ENCODE data around the gene CUX1. TPM values are rescaled to one million over a fixed set of nuclear protein-coding genes. Genes with fewer than 3 reads are reported as not detected.
"Not testable (repeated sequence)": the region's sequence is repeated elsewhere in the genome, so short reads cannot be mapped to it uniquely, and the experiment has no call there.

Gene CUX1
- total RNA-seq, 1 experiment from 2014 or later: 92.4 TPM

GRCh38 chr7:101833799-101834198 is 16.4 kb downstream of the CUX1 start:
- peak overlapping the region; percentile 91 for H3K27ac ChIP-seq (ENCODE audit: low read length)
- H3K9ac ChIP-seq (ENCODE audit: low read length): peak overlapping the region; percentile 51
- no peaks in the 10 kb centered on the region for H3K9me3 ChIP-seq (ENCODE audit: low read length)
- H3K4me1 ChIP-seq (ENCODE audit: low read length): peaks cover 54% of the 10 kb centered on the region
- H3K27me3 ChIP-seq (ENCODE audit: low read length): no peaks in the 10 kb centered on the region
- no peaks in the 10 kb centered on the region for H3K9me2 ChIP-seq (replicated peaks; ENCODE audit: insufficient read depth, low read length)
- H3K79me2 ChIP-seq (ENCODE audit: low read length): peaks cover 99% of the 10 kb centered on the region
- peak overlapping the region; percentile 67 for H3K4me2 ChIP-seq (ENCODE audit: low read depth, low read length, poor library complexity, severe bottlenecking)
- DNase-seq: no peak
- H3K36me3 ChIP-seq (ENCODE audit: insufficient read depth, low read length): peaks cover 17% of the 10 kb centered on the region; the same call in 1 of the 2 replicates
- H4K20me1 ChIP-seq (ENCODE audit: insufficient read depth, low read depth, low read length): peaks cover 17% of the 10 kb centered on the region; the same call in 1 of the 2 replicates
- peak overlapping the region; percentile 52 for H3K4me3 ChIP-seq (ENCODE audit: low read length)
- H2AFZ ChIP-seq (ENCODE audit: low read length): no peak overlapping the region

- Histone ChIP-seq H3K27ac (ENCODE audit: low read length) (peak overlapping the region; percentile 91; the same call in 1 of the 2 replicates), H3K36me3 (ENCODE audit: insufficient read depth, low read length) (peaks cover 15% of the 10 kb centered on the region), H3K27me3 (ENCODE audit: low read length) (no peaks in the 10 kb centered on the region), H4K20me1 (ENCODE audit: insufficient read depth, low read depth, low read length) (peaks cover 17% of the 10 kb centered on the region; the same call in 1 of the 2 replicates), H2AFZ (ENCODE audit: low read length) (no peak overlapping the region), H3K4me1 (ENCODE audit: low read length) (peaks cover 45% of the 10 kb centered on the region), H3K79me2 (ENCODE audit: low read length) (peaks cover 99% of the 10 kb centered on the region), H3K9me3 (ENCODE audit: low read length) (no peaks in the 10 kb centered on the region), H3K4me3 (ENCODE audit: low read length) (no peak overlapping the region), H3K9ac (ENCODE audit: low read length) (no peak overlapping the region), H3K9me2 (replicated peaks; ENCODE audit: insufficient read depth, low read length) (no peaks in the 10 kb centered on the region), H3K4me2 (ENCODE audit: low read depth, low read length, poor library complexity, severe bottlenecking) (no peak overlapping the region)
- no peak for DNase-seq
These were observed 17.7 kb downstream of the CUX1 start for GRCh38 chr7:101835136-101835535.

GRCh38 chr7:101837433-101837832 is 20.0 kb downstream of the CUX1 start:
- H2AFZ ChIP-seq (ENCODE audit: low read length); H3K4me3 ChIP-seq (ENCODE audit: low read length); H3K9me3 ChIP-seq (ENCODE audit: low read length); DNase-seq; H3K9ac ChIP-seq (ENCODE audit: low read length); H3K27ac ChIP-seq (ENCODE audit: low read length); H3K9me2 ChIP-seq (replicated peaks; ENCODE audit: insufficient read depth, low read length); H3K4me2 ChIP-seq (ENCODE audit: low read depth, low read length, poor library complexity, severe bottlenecking); H3K27me3 ChIP-seq (ENCODE audit: low read length): not testable (repeated sequence)
- Histone ChIP-seq H3K36me3 (ENCODE audit: insufficient read depth, low read length) (peaks cover 25% of the 10 kb centered on the region), H3K4me1 (ENCODE audit: low read length) (peaks cover 28% of the 10 kb centered on the region), H4K20me1 (ENCODE audit: insufficient read depth, low read depth, low read length) (peaks cover 12% of the 10 kb centered on the region; the same call in 1 of the 2 replicates), H3K79me2 (ENCODE audit: low read length) (peaks cover 97% of the 10 kb centered on the region)

- Histone ChIP-seq H3K9me2 (replicated peaks; ENCODE audit: insufficient read depth, low read length) (no peaks in the 10 kb centered on the region), H3K9me3 (ENCODE audit: low read length) (no peaks in the 10 kb centered on the region), H3K27me3 (ENCODE audit: low read length) (no peaks in the 10 kb centered on the region), H2AFZ (ENCODE audit: low read length) (no peak overlapping the region), H3K9ac (ENCODE audit: low read length) (no peak overlapping the region), H4K20me1 (ENCODE audit: insufficient read depth, low read depth, low read length) (0 out of 2 replicates have a peak, but pooled peaks cover 4% of the 10 kb centered on the region), H3K4me3 (ENCODE audit: low read length) (no peak overlapping the region), H3K79me2 (ENCODE audit: low read length) (peaks cover 96% of the 10 kb centered on the region), H3K36me3 (ENCODE audit: insufficient read depth, low read length) (peaks cover 34% of the 10 kb centered on the region), H3K27ac (ENCODE audit: low read length) (no peak overlapping the region), H3K4me2 (ENCODE audit: low read depth, low read length, poor library complexity, severe bottlenecking) (no peak overlapping the region), H3K4me1 (ENCODE audit: low read length) (peaks cover 12% of the 10 kb centered on the region)
- DNase-seq: no peak
These were observed 21.5 kb downstream of the CUX1 start for GRCh38 chr7:101838837-101839483.

GRCh38 chr7:101841328-101841727 is 23.9 kb downstream of the CUX1 start:
- no peaks in the 10 kb centered on the region for H4K20me1 ChIP-seq (ENCODE audit: insufficient read depth, low read depth, low read length)
- H3K4me3 ChIP-seq (ENCODE audit: low read length): no peak overlapping the region
- no peak for DNase-seq
- no peak overlapping the region for H2AFZ ChIP-seq (ENCODE audit: low read length)
- H3K4me1 ChIP-seq (ENCODE audit: low read length): no peaks in the 10 kb centered on the region; the same call in 1 of the 2 replicates
- H3K27ac ChIP-seq (ENCODE audit: low read length): no peak overlapping the region
- H3K27me3 ChIP-seq (ENCODE audit: low read length): no peaks in the 10 kb centered on the region
- peaks cover 48% of the 10 kb centered on the region for H3K36me3 ChIP-seq (ENCODE audit: insufficient read depth, low read length)
- H3K9me2 ChIP-seq (replicated peaks; ENCODE audit: insufficient read depth, low read length): no peaks in the 10 kb centered on the region
- H3K79me2 ChIP-seq (ENCODE audit: low read length): peaks cover 96% of the 10 kb centered on the region
- peaks cover 10% of the 10 kb centered on the region for H3K9me3 ChIP-seq (ENCODE audit: low read length)
- H3K9ac ChIP-seq (ENCODE audit: low read length): no peak overlapping the region
- H3K4me2 ChIP-seq (ENCODE audit: low read depth, low read length, poor library complexity, severe bottlenecking): no peak overlapping the region

GRCh38 chr7:101843293-101844271 is 26.2 kb downstream of the CUX1 start:
- Histone ChIP-seq H3K9ac (ENCODE audit: low read length) (no peak overlapping the region), H3K79me2 (ENCODE audit: low read length) (peaks cover 94% of the 10 kb centered on the region), H4K20me1 (ENCODE audit: insufficient read depth, low read depth, low read length) (no peaks in the 10 kb centered on the region), H3K27ac (ENCODE audit: low read length) (0 out of 2 replicates have a peak overlapping the region, but pooled peaks have one; percentile 34), H3K4me3 (ENCODE audit: low read length) (no peak overlapping the region), H3K4me2 (ENCODE audit: low read depth, low read length, poor library complexity, severe bottlenecking) (no peak overlapping the region), H2AFZ (ENCODE audit: low read length) (no peak overlapping the region), H3K36me3 (ENCODE audit: insufficient read depth, low read length) (peaks cover 55% of the 10 kb centered on the region), H3K27me3 (ENCODE audit: low read length) (no peaks in the 10 kb centered on the region), H3K9me3 (ENCODE audit: low read length) (peaks cover 20% of the 10 kb centered on the region), H3K4me1 (ENCODE audit: low read length) (no peaks in the 10 kb centered on the region), H3K9me2 (replicated peaks; ENCODE audit: insufficient read depth, low read length) (no peaks in the 10 kb centered on the region)
- DNase-seq: no peak

GRCh38 chr7:101845974-101846373 is 28.5 kb downstream of the CUX1 start:
- no peak for DNase-seq
- no peak overlapping the region for H3K4me2 ChIP-seq (ENCODE audit: low read depth, low read length, poor library complexity, severe bottlenecking)
- no peaks in the 10 kb centered on the region for H3K27me3 ChIP-seq (ENCODE audit: low read length)
- no peak overlapping the region for H3K4me3 ChIP-seq (ENCODE audit: low read length)
- no peak overlapping the region for H3K9ac ChIP-seq (ENCODE audit: low read length)
- H3K4me1 ChIP-seq (ENCODE audit: low read length): no peaks in the 10 kb centered on the region
- no peak overlapping the region for H2AFZ ChIP-seq (ENCODE audit: low read length)
- H3K36me3 ChIP-seq (ENCODE audit: insufficient read depth, low read length): peaks cover 45% of the 10 kb centered on the region
- H4K20me1 ChIP-seq (ENCODE audit: insufficient read depth, low read depth, low read length): no peaks in the 10 kb centered on the region
- no peak overlapping the region for H3K27ac ChIP-seq (ENCODE audit: low read length)
- no peaks in the 10 kb centered on the region for H3K9me2 ChIP-seq (replicated peaks; ENCODE audit: insufficient read depth, low read length)
- H3K9me3 ChIP-seq (ENCODE audit: low read length): peaks cover 20% of the 10 kb centered on the region
- peaks cover 96% of the 10 kb centered on the region for H3K79me2 ChIP-seq (ENCODE audit: low read length)

All from Karpas-422 (cell line).